Measurements from ENCODE around the gene ARHGAP24.
"Not testable (repeated sequence)": the region's sequence is repeated elsewhere in the genome, so short reads cannot be mapped to it uniquely, and the experiment has no call there.

Gene ARHGAP24

GRCh38 chr4:85500110-85500867, 25.3 kb downstream of the ARHGAP24 start:
- H3K4me3 ChIP-seq (ENCODE audit: low read depth, low read length): no peak overlapping the region
- no peak for TF ChIP-seq CTCF (IDR thresholded peaks at IDR 0.05; ENCODE audit: low read depth, low read length)
- no peak for DNase-seq (ENCODE audit: low read depth, low spot score)
- in situ Hi-C loops (cut with HindIII; ENCODE audit: low sequenced_read_pairs): no loop called here

- in situ Hi-C loops (cut with HindIII; ENCODE audit: low sequenced_read_pairs); DNase-seq (ENCODE audit: low read depth, low spot score); H3K4me3 ChIP-seq (ENCODE audit: low read depth, low read length): not testable (repeated sequence)
These were observed 26.2 kb downstream of the ARHGAP24 start for GRCh38 chr4:85501145-85501544.

GRCh38 chr4:85508654-85509053, 33.7 kb downstream of the ARHGAP24 start:
- DNase-seq (ENCODE audit: low read depth, low spot score): no peak
- no peak overlapping the region for H3K4me3 ChIP-seq (ENCODE audit: low read depth, low read length)
- in situ Hi-C loops (cut with HindIII; ENCODE audit: low sequenced_read_pairs): no loop called here
- no peak for TF ChIP-seq CTCF (IDR thresholded peaks at IDR 0.05; ENCODE audit: low read depth, low read length)

GRCh38 chr4:85509882-85510631, 35.1 kb downstream of the ARHGAP24 start:
- H3K4me3 ChIP-seq (ENCODE audit: low read depth, low read length): no peak overlapping the region
- TF ChIP-seq CTCF (IDR thresholded peaks at IDR 0.05; ENCODE audit: low read depth, low read length): no peak
- DNase-seq (ENCODE audit: low read depth, low spot score): no peak
- in situ Hi-C loops (cut with HindIII; ENCODE audit: low sequenced_read_pairs): no loop called here

GRCh38 chr4:85510632-85510984, 35.7 kb downstream of the ARHGAP24 start:
- no peak overlapping the region for H3K4me3 ChIP-seq (ENCODE audit: low read depth, low read length)
- in situ Hi-C loops (cut with HindIII; ENCODE audit: low sequenced_read_pairs): no loop called here
- no peak for TF ChIP-seq CTCF (IDR thresholded peaks at IDR 0.05; ENCODE audit: low read depth, low read length)
- DNase-seq (ENCODE audit: low read depth, low spot score): no peak

GRCh38 chr4:85512446-85513205, 37.7 kb downstream of the ARHGAP24 start:
- DNase-seq (ENCODE audit: low read depth, low spot score): no peak
- in situ Hi-C loops (cut with HindIII; ENCODE audit: low sequenced_read_pairs): no loop called here
- no peak for TF ChIP-seq CTCF (IDR thresholded peaks at IDR 0.05; ENCODE audit: low read depth, low read length)
- no peak overlapping the region for H3K4me3 ChIP-seq (ENCODE audit: low read depth, low read length)

Measured in astrocyte of the spinal cord (primary cell).